GM18907 (cell line): Measurements from ENCODE around the gene SSTR5.

Source experiments
- ATAC-seq: cut with Tn5 transposase; IDR thresholded peaks from one replicate; pipeline ENCODE4 v1.9.1; 2021; ENCODE audit warnings: mild to moderate bottlenecking, moderate library complexity; ENCODE audit not compliant: unreplicated experiment

The SSTR5 gene

GRCh38 chr16:1101133-1101532 is 28.6 kb downstream of the SSTR5 start:
- ATAC-seq = no peak

DNA sequence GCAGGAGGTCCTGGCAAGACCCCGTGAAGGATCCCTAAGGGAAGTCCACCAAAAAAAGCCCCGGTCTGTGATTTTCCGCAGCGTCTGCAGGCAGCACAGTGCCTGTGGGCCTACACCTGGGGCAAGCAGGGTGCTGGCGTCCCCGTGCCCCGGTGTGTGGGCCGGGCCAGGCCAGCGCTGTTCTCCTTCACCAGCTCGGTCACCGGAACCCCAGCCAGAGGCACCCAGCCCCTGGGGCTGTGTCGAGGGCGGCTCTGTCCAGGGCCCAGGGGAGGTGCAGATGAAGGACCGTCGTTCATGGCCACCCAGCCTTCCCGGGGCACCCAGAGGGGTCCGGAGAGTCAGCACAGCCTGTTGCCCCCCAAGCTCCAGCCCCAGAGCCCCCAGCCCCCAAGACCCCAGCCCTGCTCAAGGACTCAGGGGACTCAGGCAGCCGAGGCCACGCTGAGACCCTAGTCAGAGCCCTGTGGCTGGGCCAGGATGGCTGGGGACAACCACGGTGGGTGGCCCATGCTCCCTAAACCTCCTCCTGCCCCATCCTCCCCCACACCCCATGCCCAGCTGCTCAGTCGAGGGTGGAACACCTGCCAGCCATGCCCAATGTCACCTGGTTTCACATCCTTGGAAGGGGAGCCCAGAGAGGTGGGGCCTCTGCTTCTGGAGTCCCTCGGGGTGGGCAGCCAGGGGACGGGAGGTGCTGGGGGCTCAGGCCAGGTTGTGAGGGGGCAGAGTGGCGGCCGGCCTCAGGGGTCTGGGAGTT is 29.2 kb downstream of the SSTR5 start:
- no peak for ATAC-seq

DNA sequence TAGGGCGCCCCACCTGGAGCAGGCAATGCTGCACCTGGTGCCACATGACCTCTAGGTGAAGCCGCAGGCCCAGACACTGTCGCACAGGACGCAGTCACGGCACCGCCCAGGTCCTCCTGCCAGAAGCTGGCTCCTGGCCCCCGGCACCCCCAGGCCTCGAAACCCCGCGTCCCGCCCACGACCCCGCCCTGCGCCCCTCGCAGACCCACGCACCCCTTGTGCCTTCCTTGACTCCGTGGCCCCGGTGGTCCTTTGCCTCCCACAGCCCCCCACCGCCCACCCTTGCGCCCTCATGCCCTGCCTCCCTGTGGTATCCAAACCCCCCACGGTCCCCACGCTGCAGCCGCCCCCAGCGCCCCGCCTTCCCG is 29.8 kb downstream of the SSTR5 start:
- no peak for ATAC-seq

- no peak for ATAC-seq
These were observed 30.5 kb downstream of the SSTR5 start for GRCh38 chr16:1102921-1103635.

- ATAC-seq = no peak
These were observed 31.1 kb downstream of the SSTR5 start for GRCh38 chr16:1103636-1103980.

GRCh38 chr16:1105888-1106620 is 33.5 kb downstream of the SSTR5 start:
- no peak for ATAC-seq

DNA sequence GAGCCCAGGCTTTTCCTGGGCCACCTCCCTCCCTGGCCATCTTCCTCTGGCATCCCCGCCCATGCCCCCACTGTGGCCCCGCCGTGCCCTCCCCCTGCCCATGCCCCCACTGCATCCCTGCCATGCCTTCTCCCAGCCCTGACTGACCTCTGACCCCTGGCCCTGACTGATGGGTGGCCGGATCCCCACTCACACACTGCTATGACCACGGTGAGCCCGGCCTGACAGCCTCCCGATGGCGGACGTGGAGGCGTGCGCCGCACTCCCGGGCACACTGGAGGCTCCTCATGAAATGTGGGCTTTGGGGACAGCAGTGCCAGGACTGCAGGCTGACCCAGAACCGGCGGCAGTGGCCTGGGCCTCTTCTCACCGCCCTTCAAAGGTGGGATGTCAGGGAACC is 34.1 kb downstream of the SSTR5 start:
- no peak for ATAC-seq

DNA sequence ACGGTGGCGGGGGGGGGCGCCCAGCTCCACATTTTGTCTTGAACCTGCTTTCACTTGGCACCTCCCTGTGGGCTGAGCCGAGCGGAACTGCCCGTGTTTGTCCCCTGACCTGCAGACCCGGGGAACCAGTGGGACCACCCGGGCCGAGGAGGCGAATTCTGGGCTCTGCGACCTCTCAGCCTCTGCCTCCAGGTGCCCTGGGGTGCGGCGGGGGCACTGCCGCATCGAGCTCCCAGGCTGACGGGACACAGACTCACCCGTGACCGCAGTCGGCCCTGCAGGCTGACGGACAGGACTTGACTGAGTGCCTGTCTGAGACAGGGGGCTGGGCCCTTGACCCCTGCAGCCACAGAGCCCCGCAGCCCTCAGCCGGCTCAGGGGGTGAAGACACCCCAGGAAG is 34.6 kb downstream of the SSTR5 start:
- no peak for ATAC-seq

DNA sequence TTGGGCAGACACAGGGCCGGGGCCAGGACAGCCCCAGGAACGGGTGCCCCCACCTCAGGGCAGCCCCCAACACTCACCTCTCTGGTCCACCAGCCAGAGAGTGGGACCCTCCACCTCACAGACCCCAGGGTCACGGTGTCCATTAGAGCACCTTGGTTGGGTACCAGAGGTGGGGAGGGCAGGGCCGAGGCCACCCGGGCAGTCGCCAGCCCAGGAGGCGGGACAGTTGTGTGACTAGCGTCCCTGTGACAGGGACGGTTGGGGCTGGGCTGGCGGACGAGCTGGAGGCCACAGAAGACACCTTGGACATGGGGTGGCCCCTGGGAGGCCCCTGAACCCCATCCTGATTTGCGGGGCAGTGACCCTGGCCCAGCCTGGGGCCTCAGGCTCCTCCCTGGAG is 35.2 kb downstream of the SSTR5 start:
- no peak for ATAC-seq

GRCh38 chr16:1108299-1109252 is 36.0 kb downstream of the SSTR5 start:
- ATAC-seq = no peak

- no peak for ATAC-seq
These were observed 37.1 kb downstream of the SSTR5 start for GRCh38 chr16:1109648-1110047.

DNA sequence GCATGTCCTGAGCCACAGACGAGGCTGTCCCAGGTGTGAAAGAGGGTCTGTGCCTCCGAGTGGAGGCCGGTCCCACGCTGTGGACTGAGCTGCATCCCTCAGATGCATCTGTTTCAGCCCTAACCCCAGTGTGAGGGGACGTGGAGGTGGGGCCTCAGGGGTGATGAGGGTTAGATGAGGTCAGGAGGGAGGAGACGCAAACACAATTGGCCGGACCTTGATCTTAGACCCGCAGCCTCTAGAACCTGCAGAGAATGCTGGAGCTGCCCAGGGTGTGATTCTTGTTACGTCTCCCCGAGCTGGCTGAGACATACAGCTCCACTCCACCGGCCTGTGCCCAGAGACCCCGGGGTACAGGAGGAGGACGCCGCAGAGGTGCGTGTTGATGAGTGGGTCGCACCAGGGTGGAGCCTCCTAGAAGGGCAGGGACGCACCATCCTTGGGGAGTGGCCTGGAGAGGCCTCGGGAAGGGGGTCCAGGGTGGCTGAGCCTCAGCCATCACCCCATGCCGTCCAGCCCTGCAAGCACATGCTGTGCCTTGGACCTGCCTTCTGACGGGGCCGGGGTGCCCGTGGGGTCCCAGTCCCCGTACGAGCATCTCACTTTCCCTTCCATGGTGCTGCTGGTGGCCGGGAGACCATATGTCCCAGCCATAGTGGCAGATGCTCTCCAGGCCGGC is 40.1 kb downstream of the SSTR5 start:
- ATAC-seq = no peak

- ATAC-seq = no peak
These were observed 40.9 kb downstream of the SSTR5 start for GRCh38 chr16:1113489-1113888.

DNA sequence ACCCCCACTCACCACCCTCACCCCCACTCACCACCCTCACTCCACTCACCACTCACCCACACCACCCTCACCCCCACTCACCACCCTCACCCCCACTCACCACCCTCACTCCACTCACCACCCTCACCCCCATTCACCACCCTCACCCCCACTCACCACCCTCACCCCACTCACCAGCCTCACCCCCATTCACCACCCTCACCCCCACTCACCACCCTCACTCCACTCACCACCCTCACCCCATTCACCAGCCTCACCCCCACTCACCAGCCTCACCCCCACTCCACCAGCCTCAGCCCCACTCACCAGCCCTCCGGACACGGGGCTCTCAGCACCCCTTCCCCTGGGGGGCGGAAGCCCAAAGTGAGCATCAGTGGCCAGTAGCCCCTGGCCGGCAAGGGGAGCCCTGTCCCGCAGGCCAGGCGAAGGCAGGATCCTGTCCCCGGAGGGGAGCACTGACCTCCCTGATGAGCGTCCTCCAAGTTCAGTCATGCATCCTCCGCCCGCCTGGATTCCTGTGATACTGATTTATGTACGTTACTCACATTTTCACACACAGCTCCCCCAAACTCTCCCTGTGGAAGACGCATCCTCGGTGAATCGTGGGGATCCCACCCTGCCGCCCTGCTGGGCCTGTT is 41.5 kb downstream of the SSTR5 start:
- ATAC-seq = no peak

DNA sequence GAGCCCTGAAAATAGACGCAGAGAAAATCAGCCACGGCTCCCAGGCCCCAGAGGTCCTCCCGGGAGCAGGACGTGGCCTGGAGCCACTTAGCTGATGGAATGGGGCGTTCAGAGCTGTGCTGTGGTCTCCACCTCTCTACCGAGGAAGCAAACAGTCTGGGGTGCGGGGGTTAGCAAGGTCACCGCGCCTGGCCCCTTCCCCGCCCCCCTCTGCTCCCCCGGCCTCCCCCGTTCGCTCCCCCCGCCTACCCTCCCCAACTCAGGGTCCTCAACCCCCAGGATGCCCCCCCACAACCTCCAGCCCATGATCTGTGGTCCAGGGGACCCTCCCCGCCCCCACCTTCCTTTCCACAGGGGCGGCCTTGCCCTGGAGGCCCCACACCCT is 44.1 kb downstream of the SSTR5 start:
- ATAC-seq = no peak

DNA sequence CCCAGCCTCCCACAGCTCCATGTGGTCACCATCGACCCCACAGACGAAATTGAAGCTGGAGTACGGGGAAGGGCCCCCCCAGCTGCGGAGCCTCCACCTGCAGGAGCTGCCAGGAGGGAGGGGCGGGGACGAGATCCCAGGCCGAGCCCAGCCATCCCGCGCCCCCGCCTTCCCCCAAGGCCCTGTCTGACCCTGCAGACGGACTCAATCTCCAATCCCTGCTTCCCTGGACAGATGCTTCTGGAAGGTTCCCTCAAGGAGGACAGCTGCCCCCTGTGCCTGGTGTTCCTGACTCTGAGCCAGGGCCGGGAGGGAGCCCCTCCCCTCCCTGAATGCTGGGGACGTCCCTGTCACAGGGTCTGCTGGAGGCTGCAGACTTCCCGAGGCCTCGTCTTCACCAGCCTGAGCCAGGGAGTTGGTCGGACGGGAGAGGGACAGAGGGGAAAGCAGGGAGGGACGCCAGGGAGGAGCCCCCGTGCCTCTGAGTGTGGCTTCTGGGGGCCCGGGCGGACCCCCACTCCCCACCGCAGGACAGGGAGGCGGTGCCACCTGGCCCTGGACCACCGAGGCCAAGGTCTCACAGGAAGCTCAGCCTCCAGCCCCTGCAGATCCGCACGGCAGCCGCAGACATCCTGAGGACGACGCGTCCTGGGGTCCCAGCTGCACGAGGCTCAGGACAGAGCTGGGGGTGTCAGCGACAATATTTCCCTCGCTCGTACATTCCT is 44.8 kb downstream of the SSTR5 start:
- ATAC-seq = no peak

- ATAC-seq = no peak
These were observed 45.4 kb downstream of the SSTR5 start for GRCh38 chr16:1117926-1118325.

- no peak for ATAC-seq
These were observed 46.6 kb downstream of the SSTR5 start for GRCh38 chr16:1119129-1119528.
